K562 treated with DMSO at 1 percent for 12 hours (cell line): ENCODE data around the gene MBD3L2. TPM values are rescaled to one million over a fixed set of nuclear protein-coding genes. Genes with fewer than 3 reads are reported as not detected.

Source experiments
- total RNA-seq: library from RNA; unstranded; fragments of 300-600 nt; gene quantifications from 2 replicates; pipeline ENCODE4 v1.2.3, GENCODE V29; 2022; ENCODE audit not compliant: insufficient read depth

The MBD3L2 gene
- total RNA-seq = not detected in 2 replicates

DNA sequence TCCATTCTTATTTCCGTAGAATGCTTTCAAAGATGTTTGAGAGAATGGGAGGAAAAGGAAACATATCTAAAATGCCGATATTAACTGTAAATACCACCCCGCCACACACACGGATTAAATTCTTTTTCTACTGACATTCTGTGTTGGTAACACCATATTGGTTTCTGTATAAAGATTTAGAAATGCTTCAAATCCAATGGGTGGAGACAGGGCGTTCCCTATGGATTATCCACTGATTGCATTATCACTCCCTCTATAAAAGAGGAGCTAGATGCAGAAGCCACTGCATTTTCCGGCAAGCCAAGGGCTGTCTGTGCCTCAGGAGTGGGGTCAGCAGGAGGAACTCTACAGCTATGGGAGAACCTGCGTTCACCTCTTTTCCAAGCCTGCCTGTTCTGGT lies at the start of gene MBD3L2:
Gene MBD3L2 (plus strand): TSS at position 301 of the 400 bp plus-strand sequence. CDS start 53 bp downstream, at position 354.

GRCh38 chr19:7021331-7021730 lies 27.8 kb upstream of the MBD3L2 start, which contains the start of gene MBD3L2B:
Gene MBD3L2B, minus strand, starts transcription at chr19:7021431. Its CDS starts 34 bp downstream, at chr19:7021397.

GRCh38 chr19:7030278-7030677 lies 18.8 kb upstream of the MBD3L2 start, which contains the start of gene MBD3L5:
Gene MBD3L5, plus strand, starts transcription at chr19:7030578. Its CDS starts 34 bp downstream, at chr19:7030612.

DNA sequence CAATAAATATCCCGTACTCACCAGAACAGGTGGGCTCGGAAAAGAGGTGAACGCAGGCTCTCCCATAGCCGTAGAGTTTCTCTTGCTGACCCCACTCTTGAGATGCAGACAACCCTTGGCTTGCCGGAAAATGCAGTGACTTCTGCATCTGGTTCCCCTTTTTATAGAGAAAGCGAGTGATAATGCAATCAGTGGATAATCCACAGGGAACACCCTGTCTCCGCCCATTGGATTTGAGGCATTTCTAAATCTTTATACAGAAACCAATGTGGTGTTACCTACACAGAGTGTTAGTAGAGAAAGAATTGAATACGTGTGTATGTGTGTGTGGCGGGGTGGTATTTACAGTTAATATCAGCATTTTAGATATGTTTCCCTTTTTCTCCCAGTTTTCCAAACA lies 9.0 kb upstream of the MBD3L2 start, which contains the start of gene MBD3L4:
Gene MBD3L4 (minus strand): TSS at position 101 of the 400 bp plus-strand sequence. CDS start 35 bp downstream, at position 66.

DNA sequence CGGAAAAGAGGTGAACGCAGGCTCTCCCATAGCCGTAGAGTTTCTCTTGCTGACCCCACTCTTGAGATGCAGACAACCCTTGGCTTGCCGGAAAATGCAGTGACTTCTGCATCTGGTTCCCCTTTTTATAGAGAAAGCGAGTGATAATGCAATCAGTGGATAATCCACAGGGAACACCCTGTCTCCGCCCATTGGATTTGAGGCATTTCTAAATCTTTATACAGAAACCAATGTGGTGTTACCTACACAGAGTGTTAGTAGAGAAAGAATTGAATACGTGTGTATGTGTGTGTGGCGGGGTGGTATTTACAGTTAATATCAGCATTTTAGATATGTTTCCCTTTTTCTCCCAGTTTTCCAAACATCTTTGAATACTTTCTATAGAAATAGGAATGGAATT lies 9.5 kb downstream of the MBD3L2 start, which contains the start of gene MBD3L3:
Gene MBD3L3 (minus strand): TSS at position 101 of the 400 bp plus-strand sequence. CDS start 71 bp downstream, at position 30.

DNA sequence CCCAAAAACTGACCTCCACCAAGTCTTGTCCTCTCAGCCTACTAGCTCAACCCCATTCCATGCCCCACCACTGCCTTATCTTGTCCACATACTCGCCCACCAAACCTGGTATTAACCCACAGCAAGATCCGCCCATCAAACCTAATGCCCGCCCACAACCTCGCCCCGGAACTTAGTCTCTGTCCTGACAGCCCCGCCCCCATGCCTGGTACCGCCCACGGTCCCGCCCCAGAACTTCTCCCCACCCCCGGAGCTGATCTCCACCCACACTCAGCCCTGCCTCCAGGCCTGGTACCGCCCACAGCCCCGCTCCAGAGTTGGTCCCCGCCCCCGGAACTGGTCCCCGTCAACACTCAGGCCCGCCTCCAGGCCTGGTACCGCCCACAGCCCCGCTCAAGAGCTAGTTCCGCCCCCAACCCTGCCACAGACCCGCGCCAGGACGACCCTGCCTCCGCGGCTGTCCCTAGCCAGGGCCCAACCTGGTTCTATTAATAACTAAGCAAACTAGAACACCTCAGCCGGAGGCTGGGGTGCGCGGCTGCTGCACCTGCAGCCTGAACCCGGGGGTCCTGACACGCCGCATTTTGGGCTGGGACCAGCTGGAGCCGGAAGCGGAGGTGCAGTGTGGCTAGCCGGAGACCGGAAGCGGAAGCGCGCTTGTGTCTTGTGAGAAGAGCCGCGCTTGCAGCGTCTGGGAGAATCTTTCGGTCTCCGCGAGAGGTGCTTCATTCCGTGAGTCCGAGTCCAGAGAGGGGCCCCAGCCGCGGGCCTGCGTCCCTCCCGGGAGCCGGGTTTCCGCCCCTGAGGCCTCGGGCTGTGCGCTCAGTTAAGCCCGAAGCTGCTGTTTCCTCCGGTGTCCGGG lies 20.2 kb downstream of the MBD3L2 start, which contains the start of gene ZNF557:
Gene ZNF557 (plus strand): TSS at position 662 of the 862 bp plus-strand sequence. CDS start 5,372 bp downstream, outside the sequence.

Other genes starting within 250 kb of the MBD3L2 start
- gene ADGRE1, start 161.7 kb upstream of the MBD3L2 start, total RNA-seq = 2.5 and 4.5 TPM in 2 replicates
- gene MBD3L2B, start 27.9 kb upstream of the MBD3L2 start, total RNA-seq = not detected in 2 replicates
- not detected in 2 replicates for gene MBD3L5, start 18.7 kb upstream of the MBD3L2 start, total RNA-seq
- not detected in 2 replicates for gene MBD3L4, start 9.1 kb upstream of the MBD3L2 start, total RNA-seq
- gene MBD3L3, start 9.4 kb downstream of the MBD3L2 start, total RNA-seq = not detected in 2 replicates
- 0.88 and 2.7 TPM in 2 replicates for gene ZNF557, start 20.4 kb downstream of the MBD3L2 start, total RNA-seq
- 0.18 and 1.1 TPM in 2 replicates for gene INSR, start 245.1 kb downstream of the MBD3L2 start, total RNA-seq